WI38 (cell line): Measurements from ENCODE around the gene TMEM273.

Experiments
- H3K4me3 ChIP-seq: 2 replicates; pipeline ENCODE4 v1.5.1; 2011; ENCODE audit warnings: low read depth, mild to moderate bottlenecking, control low read depth, low read length
- TF ChIP-seq, protein P1 (sequence below): IDR thresholded peaks from 2 replicates; pipeline ENCODE4 v1.5.1; 2012; ENCODE audit warnings: low read depth, mild to moderate bottlenecking, control low read depth, low read length

Gene TMEM273

GRCh38 chr10:49172061-49172776 lies 16.0 kb downstream of the TMEM273 start:
- H3K4me3 ChIP-seq, result no peak overlapping the region
- TF ChIP-seq, protein P1, sequence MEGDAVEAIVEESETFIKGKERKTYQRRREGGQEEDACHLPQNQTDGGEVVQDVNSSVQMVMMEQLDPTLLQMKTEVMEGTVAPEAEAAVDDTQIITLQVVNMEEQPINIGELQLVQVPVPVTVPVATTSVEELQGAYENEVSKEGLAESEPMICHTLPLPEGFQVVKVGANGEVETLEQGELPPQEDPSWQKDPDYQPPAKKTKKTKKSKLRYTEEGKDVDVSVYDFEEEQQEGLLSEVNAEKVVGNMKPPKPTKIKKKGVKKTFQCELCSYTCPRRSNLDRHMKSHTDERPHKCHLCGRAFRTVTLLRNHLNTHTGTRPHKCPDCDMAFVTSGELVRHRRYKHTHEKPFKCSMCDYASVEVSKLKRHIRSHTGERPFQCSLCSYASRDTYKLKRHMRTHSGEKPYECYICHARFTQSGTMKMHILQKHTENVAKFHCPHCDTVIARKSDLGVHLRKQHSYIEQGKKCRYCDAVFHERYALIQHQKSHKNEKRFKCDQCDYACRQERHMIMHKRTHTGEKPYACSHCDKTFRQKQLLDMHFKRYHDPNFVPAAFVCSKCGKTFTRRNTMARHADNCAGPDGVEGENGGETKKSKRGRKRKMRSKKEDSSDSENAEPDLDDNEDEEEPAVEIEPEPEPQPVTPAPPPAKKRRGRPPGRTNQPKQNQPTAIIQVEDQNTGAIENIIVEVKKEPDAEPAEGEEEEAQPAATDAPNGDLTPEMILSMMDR, result no peak

DNA sequence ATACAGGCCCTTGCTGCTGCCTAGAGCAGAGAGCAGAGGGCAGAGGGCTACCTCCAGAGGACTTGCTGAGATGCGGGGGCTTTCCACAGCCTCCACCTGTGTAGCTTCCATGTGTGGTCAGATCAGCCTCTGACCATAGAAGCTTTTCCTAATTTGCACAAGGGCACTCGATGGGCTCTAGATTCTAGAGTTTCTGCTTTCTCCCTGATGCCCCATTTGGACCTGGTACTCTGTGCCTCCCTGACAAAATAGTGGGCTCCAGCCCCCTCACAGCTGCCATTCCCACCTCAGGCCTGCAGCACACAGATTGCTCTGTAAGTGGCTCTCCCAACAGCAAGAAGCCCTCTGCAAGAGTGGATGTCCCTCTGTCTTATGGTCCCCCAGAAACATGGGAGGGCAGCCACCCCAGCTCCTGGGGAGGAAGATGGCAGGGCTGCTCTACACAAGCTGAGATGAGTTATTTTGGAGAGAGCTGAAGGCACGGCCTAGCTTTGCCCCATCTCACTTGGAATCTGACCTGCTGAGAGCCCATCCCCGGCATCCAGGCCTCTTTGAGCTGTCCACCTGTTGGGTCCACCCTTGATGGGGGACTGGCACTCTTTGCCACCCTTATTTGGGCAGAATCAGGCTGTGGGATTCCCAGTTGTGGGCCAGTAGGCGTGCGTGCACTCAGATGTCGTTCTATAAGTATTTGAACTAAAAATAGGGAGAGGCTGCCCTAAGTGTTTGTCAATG lies 16.7 kb downstream of the TMEM273 start:
- TF ChIP-seq, protein P1, result no peak
- H3K4me3 ChIP-seq, result no peak overlapping the region

DNA sequence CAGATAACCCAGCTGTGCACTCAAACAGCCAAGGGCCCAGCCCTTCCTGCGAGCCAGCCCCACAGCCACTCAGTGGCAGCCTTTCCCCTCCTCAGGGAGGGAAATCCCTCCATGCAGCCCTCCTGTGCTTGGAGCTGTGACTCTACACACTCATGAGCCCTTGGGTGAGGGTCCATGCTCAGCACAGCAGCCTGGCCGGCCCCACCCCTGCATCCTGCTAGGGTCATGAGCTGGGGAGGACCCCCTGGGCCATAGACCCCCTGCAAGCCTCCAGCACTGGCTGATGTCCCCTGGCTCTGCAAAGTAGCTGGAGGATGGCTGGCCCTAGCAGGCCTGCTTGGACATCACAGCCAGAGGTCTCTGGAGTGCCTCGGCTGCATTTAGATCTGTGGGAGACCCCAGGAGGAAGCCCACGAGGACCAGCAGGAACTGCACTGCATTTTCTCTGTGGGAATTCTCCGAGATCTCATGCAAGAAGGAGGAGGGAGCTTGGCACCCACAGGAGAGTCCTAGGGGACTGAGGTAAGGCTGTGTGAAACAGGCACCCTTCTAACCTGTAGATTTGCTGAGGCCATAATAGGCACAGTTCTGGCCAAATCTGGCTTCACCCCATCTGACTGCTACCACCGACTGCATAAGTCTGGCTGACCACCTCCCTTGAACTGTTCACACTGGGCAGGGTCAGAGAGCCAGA lies 17.4 kb downstream of the TMEM273 start:
- TF ChIP-seq, protein P1, result no peak
- no peak overlapping the region for H3K4me3 ChIP-seq

- H3K4me3 ChIP-seq, result no peak overlapping the region
- TF ChIP-seq, protein P1, result no peak
These were observed 18.4 kb downstream of the TMEM273 start for GRCh38 chr10:49169776-49170175.

DNA sequence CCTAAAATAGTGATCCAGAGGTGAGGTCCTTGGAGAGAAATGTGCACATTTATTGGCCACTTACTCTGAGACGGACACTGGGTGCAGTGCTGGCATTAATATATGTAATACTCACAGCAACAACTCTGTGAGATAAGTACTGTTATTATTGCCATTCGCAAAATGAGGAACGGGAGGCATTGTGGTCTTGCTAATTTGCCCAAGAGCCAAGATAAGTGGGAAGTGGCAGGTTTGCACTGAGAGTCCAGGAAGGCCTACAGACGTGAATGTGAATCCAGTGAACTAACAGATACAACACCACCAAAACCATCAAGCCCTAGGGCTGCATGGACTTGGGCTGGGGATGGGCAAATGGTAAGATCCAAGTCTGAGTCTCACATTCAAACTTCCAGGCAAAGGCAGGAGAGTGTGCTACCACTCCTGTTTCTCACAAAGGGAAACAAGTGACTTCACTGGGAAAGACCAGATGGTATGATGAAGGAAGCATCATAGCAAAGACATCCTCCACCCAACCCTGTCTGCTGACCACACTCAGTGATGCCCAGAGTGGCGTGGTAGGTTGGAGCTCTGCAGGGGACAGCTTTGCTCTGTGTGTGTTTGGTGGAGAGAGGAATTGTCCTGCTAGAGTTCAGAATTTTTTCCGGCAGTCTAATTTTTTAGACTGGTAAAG lies 19.2 kb downstream of the TMEM273 start:
- H3K4me3 ChIP-seq, result no peak overlapping the region
- TF ChIP-seq, protein P1, result no peak

- no peak overlapping the region for H3K4me3 ChIP-seq
- TF ChIP-seq, protein P1, result no peak
These were observed 20.0 kb downstream of the TMEM273 start for GRCh38 chr10:49168171-49168540.
